Iris pigment epithelial cell (primary cell): ENCODE measurements around the gene MRPS31.
A peak's percentile ranks its signal among the peaks of the same experiment; 100 is the strongest.

Experiments used
- DNase-seq: peaks from one replicate; pipeline ENCODE4 v3.0.0-alpha.2; 2011; ENCODE audit warnings: low read depth

MRPS31 gene

DNA sequence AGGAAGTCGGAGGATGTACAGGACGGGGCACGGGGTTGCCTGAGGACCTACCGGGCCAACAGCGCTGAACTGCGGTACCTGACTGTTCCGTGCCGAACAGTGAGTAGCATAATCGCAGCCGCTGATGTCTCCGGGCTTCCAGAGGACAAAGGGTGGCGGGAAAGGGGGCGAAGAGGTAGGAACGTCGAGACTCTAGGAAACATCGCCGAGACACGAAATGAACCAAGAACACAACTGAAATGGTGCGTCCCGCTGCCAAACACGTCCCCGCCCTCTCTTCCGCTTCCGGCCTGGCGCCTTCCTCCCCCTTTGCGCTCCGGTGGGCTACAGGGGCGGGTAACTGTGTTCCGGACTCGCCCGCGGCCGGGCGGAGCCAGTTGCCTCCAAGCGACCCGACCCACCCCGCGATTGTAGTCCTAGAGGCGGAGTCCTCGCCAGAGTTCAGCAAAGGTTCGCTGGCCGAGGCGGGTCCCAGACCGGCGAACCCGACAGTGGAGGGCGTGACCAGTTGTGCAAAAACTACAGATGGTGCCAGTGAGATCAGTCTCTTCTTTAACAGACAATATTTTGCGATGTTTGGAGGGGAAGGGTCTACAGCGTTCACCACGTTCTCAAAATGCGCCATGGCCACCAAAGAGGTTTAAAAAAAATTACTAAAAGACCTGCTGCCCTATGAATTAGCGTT, at the start of gene MRPS31:
TSS of gene MRPS31 (minus strand) at position 257 of the 685 bp plus-strand sequence. CDS start at position 203, 54 bp downstream.
- peak; percentile 97 for DNase-seq

DNA sequence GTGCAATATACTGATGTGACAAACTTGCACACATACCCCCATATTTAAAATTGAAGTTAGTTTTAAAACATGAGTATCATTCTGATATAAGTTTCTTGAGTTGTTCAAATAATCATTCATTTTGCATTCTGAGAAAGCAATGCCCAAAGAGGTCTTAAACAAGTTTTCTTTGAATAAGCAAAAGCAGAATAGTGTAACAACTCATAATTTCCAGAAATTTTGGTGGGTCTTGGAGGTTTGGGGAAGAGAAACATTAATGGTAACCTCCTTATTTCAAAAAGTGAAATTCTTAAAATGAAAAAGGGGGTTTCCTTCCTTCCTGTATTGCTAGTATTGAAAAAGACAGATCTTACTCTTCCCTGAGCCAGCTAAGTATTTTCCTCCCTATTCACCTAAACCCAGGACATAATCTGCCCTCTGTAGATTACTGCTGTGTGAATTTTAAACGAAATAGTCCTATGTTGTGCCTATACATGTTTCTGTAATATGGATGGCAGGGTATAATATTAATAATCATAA, 48.9 kb upstream of the MRPS31 start:
- no peak for DNase-seq

DNA sequence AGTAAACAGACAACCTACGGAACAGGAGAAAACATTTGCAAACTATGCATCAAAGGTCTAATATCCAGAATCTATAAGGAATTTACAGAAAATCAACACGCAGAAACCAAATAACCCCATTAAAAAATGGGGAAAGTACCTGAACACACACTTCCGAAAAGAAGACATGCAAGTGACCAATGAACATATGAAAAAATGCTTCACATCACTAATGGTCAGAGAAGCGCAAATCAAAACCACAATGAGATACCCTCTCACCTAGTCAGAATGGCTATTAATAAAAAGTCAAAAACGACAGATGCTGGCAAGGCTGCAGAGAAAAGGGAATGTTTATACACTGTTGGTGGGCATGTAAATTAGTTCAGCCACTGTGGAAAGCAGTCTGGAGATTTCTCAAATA, 47.9 kb upstream of the MRPS31 start:
- no peak for DNase-seq

DNA sequence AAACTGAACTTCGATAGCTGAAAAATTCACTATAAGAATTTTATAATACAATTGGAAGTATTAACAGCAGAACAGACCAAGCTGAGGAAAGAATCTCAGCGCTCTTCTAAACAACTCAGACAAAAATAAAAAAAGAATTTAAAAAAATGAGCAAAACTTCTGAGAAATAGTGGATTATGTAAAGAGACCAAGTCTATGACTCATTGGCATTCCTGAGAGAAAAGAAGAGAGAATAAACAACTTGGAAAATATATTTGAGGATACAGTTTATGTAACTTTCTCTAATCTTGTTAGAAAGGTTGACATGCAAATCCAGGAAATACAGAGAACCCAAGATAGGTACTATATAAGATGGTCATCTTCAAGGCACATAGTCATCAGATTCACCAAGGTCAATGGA, 43.8 kb upstream of the MRPS31 start:
- peak; percentile 33 for DNase-seq

DNA sequence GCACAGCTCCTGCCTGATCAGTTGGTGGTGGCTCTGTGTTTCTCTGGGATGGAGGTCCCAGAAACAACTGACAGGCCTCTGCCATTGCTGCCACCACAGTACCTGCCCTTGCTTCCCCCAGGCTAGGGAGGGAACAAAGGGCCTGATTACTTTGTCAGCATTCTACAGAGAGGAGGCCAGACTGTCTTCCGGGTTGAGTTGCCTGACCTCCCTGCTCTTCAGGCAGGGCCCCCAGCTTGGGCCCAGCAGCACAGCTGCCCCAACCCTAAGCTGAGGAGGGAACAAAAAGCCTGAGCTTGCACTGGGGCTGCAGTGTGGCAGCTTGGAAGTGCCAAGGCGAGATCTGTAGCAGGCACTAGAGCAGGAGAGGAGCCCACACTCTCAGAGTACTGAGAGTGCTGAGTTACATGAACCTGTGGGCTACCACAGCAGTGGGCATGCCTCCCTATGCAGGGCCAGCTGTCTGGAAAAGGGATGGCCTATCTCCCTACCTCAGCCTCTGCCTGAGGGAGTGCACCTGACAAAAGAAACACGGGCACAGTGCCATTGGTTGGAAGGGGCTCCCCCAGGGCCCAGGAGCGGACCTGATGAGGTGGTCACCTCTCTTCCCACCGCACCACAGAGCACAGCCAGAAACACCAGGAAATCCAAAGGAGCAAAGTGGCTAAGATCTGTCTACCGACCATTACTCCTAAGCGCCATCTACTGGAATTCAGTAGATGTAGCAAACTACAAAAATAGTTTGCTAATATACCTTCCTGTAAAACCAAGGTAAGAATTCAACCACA, 42.9 kb upstream of the MRPS31 start:
- DNase-seq, result peak; percentile 54

DNA sequence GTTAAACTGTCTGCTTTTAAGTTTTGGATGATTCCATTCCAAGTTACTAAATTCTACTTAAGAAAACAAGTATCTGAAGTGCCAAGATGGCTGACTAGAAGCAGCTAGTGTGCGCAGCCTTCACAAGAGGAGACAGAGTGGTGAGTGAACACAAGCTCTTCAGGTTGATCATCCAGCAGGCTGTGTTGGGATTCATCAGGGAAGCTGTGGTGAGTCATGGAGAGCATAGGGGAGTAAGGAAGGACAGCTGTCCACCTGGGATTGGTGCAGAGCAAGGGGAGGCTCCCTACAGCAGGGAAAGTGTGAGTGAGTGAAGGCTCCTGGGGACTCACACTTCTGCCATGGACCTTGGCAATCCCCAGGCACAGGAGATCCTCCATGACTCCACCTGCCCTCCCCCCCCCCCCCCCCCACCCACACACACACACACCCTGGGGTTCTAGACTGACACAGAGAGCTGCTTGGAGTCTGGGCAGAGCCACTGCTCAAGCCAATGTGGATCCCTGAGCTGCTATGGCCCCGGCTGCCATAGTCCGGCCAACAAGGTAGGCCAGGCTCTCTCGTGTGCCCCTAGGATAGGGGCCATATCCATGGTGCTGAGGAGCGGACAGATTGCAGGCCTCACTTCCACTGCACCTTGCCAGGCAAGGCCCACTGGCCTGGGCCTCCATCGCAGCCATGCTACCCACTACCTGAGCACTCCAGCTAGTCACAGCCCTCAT, 41.9 kb upstream of the MRPS31 start:
- peak; percentile 63 for DNase-seq

DNA sequence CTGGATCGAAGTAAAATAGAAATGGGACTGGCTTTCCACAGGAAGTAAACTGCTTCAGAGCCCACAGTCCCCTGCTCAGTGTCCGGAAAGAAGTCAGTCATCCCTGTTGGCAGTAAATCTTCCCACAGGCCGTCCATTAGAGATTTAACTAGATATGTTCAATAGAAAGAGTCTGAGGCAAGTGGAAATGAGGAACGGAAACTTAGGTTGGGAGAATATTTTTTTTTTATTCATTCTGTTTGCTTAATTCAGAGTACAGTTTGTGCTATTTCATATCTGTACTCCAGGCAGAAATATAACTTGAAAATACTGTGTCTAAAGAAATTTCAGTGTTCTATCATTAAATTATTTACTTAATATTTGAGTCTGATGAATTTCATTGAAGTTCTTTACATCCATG, 41.1 kb upstream of the MRPS31 start:
- DNase-seq, result no peak

DNA sequence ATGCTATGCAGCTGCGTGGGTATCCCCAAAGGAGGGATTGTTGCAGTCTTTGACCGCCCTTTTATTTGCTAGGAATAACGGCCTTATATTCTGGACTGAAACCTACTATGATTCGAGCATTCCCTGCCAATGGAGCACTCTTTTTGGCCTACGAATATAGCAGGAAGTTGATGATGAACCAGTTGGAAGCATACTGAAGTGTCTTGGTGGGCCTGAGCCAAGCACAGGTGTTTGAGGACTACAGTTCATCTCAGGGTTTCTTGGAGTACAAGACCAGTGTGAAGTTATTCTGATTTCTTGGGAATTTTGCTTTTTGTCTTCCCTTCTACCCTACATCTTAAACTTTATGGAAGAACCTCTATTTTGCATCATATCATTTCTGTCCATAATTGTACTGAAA, 38.5 kb upstream of the MRPS31 start:
- no peak for DNase-seq

DNA sequence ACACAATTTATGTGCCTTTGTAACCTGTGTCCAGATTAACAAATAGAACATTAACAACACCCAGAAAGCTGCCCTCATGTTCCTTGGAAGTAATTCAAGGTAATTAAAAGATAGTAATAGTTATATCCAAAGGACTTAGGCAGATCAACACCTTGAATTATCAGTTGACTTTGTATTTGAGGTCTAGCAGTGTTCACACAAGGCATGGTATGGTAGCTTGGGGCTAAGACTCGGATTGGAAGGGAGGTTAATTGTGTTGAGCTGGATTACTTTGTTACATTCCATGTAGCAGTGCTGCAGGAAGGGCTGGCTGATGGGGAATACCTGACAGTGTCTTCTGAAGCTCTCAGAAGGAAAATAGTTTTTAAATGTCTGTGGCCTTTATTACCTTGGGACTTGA, 35.3 kb upstream of the MRPS31 start:
- no peak for DNase-seq

DNA sequence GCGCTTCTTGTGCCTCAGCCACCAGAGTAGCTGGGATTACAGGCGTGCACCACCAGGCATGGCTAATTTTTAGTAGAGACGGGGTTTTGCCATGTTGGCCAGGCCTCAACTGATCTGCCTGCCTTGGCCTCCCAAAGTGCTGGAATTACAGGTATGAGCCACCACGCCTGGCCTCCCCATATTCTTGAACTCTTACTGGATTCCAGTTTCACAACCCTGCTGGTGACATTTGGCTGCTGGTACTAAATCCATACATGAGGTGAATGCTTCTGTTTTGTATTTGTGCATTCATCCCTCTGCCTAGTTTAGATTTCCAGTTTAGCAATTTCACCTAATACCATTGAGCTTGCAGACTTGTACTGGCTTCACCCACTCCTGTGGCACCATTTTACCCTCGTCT, 32.3 kb upstream of the MRPS31 start:
- DNase-seq, result no peak

DNA sequence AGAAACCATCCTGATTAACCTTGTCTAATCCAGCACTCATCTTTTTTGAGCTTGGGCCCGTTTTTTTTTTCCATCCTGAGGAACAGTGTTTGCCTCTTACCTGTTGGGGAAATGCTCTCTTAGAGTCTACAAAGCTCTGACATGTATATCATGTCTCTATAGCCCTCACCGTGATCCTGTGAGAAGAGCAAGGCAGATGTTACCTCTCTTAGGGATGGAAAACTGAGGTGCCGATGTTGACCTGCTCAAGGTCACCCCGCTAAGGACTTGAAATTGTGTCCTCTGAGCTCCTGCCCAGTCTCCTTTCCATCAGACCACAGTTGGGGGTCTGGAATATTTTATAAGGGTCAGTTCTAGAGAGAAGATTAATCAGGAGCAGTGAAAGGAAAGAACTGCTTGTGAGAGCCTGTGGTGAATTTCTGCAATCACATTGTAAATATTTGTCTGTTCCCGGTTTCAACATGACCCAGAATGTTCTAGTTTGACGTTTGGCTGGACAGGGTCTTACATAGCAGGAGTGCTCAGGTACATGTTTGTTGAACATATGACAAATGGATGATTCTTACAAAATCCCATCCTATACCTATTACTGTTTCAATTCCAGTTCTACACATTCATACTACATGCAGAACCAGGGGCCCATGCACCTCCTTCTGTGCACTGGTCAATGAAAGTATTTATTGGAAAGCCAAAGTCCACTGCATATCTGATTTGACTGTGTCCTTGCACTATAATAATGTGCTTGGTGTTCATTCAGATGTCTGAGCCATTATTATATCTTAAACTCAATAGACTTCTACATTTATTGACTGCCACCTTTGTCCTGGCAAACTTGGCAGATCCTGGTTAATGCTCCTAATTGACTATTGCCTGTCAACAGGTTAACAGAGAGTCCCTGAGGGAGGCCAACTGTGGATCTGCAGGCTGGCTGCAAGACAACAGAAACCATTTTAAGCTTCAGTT, 30.5 kb upstream of the MRPS31 start:
- DNase-seq, result no peak

DNA sequence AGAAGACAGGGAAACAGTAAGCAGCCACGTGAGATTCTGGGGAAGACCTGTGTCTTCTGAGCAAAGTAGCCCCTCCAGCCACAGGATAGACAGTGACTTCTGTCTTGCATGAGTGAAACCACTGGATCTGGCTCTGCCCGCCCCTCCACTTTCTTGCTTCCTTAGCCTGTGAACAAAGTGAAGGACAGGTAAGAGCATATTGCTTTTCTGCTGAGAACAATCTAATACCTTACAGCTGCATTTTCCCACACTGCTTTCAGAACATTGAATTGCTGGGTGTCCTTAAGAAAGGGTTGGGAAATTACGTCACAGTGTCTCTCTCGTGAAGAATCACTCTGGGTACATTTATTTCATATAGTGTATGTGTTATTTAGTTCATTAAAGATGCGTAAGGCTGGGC, 29.6 kb upstream of the MRPS31 start:
- no peak for DNase-seq

DNA sequence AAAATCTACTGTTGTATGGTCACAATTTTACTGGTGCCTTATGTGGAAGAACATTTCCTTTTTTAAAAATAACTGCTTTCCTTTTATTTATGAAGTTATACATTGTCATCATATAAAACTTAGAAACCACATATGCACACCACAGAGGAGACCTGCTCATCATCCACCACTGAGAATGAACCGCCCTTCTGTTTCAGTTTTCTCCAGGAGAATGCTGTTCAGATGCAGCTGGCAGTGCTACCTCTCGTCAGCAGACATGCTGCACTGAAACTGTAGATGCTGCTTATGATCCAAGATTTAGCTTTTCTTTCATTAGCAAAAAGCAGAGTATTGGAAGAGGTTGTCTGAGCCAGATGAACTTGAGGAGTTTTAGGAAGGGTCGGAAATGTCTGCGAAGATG, 28.5 kb upstream of the MRPS31 start:
- DNase-seq, result no peak

DNA sequence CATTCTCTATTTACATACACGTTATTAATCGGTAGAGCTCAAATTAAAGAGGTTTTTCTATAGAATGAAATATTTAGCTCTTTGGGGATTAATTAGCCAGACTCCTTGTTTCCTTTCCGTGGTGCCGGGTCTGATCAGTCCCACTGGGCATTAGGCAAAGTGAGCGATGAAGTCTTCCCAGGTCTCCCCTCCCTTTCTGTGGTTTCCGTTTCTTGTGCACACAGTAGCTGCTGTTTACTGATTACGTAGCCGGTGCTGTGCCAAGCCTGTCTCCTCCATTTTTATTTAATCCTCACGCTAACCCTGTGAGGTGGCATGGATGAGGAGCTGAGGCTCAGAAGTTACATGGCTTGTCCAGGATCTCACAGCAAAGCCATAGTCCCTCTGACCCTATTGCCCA, 27.4 kb upstream of the MRPS31 start:
- no peak for DNase-seq

DNA sequence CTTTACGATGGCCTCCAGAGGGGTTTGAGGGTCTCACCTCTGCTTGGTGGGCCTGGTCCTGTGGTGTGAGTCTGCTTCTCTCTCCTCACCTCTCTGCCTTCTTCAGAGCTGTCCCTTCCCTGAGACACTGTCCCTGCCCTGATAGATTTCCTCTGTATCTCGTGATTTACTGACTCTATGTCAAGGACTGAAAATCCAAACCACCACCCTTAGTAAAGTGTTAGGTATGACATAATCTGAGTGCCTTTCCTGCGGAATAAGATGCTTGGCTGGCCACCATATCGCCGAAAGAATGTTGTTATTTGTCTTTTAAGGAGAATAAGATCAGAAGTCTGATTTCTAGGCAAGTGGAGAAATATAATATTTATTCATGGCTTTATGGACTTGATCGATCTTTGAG, 25.7 kb upstream of the MRPS31 start:
- no peak for DNase-seq

DNA sequence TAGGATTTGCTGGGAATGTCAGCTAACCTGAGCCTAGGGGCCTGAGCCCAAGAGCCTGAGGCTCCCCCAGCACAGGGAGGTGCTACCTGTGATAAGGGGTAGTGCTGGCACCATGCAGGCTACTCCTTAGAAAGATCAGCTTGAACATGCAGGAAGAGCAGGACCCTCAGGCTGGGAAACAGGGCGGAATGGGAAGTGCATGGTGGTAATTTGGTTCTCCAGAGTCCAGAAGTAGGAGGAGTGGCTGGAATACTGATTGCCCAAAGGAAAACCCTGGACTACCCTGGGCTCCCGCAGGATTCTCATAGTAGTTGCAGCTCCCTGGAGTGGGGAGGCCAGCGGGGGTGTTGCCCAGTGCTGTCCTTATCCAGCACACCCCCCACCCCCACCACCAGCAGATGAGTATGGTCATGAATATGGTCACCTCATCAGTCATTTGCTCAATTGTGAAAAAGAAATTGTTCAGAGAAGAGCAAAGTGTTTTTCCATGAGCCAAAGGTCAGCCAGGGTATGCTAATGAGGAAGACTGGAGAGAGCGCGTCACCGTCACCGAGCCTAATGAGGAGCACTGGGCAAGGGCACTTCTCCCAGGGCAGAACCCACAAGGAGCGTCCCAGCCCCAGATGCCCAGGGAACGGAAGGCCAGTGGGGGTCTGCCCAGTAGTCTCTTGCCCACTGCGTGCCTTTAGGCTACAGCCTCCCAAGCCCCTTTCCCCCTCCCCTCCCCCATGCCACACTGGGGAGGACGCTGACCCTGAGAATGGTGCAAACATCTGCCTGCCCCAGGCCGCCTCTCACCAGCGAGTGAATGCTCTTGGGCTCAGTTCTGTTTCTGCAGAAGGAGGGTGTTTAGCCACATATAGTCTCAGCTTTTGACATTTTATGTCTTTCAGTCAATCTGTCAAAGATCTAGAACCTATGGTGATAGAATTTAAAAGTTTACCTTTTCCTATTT, 23.7 kb upstream of the MRPS31 start:
- no peak for DNase-seq

DNA sequence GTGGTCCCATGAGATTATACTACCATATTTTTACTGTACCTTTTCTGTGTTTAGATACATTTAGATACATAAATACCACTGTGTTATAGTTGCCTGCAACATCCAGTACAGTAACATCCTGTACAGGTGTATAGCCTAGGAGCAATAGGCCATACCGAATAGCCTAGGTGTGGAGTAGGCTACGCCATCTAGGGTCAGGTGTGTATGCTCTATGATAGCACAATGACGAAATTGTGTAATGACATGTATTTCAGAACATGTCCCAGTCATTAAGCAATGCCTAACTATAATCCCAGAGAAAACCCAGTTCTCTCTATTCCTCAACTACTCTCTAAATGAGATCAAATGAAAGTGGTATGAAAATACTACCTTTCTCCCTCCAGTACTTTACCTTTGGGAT, 22.3 kb upstream of the MRPS31 start:
- no peak for DNase-seq

DNA sequence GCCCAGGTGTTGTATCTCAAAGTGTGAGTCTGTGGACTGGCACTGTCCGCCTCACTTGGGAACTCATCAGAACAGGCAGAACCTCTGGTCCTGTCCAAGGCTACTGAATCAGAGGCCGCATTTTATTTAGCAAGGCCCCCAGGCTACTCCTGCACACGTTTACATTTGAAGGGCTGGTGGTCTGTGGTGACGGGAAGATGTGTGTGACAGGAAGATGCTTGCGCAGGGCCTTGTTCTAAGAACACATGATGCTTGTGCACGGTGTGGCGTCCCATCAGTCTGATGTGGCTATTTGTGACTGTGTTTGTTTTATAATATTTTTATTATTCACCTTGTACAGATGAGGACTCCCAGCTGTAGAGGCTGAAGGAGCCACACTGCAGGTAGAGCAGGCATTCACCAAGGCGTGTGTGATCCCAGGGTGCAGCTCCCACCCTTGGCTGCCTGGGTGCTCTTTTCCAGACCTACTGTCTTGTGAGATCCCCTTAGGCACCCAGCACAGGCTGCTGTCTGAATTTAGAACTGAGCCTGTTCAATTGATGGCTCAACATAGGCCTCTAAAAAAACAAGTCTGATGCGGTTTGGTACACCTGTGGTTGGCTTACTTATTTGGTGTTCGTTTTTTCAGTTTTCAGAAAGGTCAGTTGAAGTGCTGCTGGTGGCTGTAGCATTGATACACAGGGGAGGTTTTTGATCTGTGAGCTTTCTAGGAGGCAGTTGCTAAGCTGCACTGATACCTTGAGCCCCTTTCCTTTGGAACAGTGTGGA, 21.5 kb upstream of the MRPS31 start:
- no peak for DNase-seq

DNA sequence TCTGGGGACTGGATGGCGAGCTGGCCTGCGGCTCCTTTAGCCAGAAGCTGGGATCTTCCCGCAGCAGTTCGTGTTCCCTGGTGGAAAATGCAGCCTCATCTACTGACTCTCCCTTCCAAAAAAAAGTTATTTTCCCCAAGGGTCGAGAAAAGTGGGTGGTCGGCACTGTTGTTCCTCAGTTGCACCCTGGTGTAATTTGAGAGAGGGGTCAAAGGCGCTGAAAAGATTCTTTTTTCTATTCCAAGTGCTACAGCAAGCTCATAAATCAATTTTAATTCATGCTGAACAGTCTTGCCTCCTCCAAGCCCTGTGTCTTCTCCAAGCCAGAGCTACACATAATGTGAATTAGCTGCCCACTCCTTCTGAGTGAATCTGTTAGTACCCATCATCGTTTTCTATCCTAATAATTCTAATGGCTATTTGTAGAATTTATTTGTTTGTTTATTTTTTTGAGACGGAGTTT, 19.2 kb upstream of the MRPS31 start:
- DNase-seq, result no peak
